Body of pancreas (tissue), 4 donors: ENCODE data around the gene WDFY1. TPM values are rescaled to one million over a fixed set of nuclear protein-coding genes. Genes with fewer than 3 reads are reported as not detected.

Experiments used
- ATAC-seq: fragments of 150-250 bp; one replicate; pipeline ENCODE4 v1.9.1; 2016
- DNase-seq, 4 donors: peaks; one replicate each; pipeline ENCODE4 v3.0.0-alpha.2; 2019
- H3K27ac ChIP-seq, 4 donors: fragments of 200-600 bp; sonication (generic); 1 replicate in 3 of 4; 2 replicates in 1 of 4; pipeline versions ENCODE4 v1.5.1 to v1.6.1; 2016 to 2019; ENCODE audit warnings: mild to moderate bottlenecking in 1 of 4, mixed read lengths in 1 of 4, moderate library complexity in 1 of 4
- H3K27me3 ChIP-seq, 2 donors: fragments of 200-600 bp; sonication (generic); one replicate each; pipeline ENCODE4 v1.6.0; 2016; ENCODE audit warnings: mild to moderate bottlenecking in 1 of 2
- H3K36me3 ChIP-seq, 2 donors: fragments of 200-600 bp; sonication (generic); replicated peaks in 1 of 2; 2 replicates each; pipeline ENCODE4 v1.5.1; 2016; ENCODE audit warnings: low read depth in 2 of 2; ENCODE audit not compliant: insufficient read depth in 1 of 2
- H3K4me1 ChIP-seq: fragments of 200-600 bp; sonication (generic); one replicate; pipeline ENCODE4 v1.6.0; 2016
- H3K4me3 ChIP-seq, 2 donors: fragments of 200-600 bp; sonication (generic); 1 replicate in 1 of 2; 2 replicates in 1 of 2; pipeline ENCODE4 v1.5.1; 2016 to 2019
- H3K9me3 ChIP-seq, 3 donors: fragments of 200-600 bp; sonication (generic); 1 replicate in 2 of 3; 2 replicates in 1 of 3; pipeline ENCODE4 v1.5.1; 2016
- CTCF ChIP-seq, 7 experiments: fragments of 450-650 bp in 4 of 7; fragments of 200-600 bp in 3 of 7; sonication (generic) in 3 of 7; IDR thresholded peaks; one replicate each; pipeline ENCODE4 v1.5.1; 2016 to 2019; ENCODE audit warnings: antibody characterized with exemption in 7 of 7
- POLR2A ChIP-seq, 3 donors: fragments of 450-650 bp; IDR thresholded peaks; one replicate each; pipeline ENCODE4 v1.6.1; 2016; ENCODE audit warnings: antibody characterized with exemption in 3 of 3, mild to moderate bottlenecking in 2 of 3
- WGBS, 2 donors: methylation state at CpG; one replicate each; pipeline ENCODE4 v1.1.5; 2017; 5-methylcytosine and 5-hydroxymethylcytosine counted together
- intact Hi-C: fragments of 100-400 bp; cut with DNase I; formaldehyde crosslinking; loops from one replicate; pipeline ENCODE4 v1.15.1; 2023
- total RNA-seq, 2 donors: library from RNA; depleted of rRNA; stranded (reverse); fragments of >200 nt; gene quantifications; one replicate each; pipeline ENCODE4 v1.1.0, GENCODE V29; 2016

The WDFY1 gene
- total RNA-seq, 2 donors from 2014 or later, result 18.9 to 71.5 TPM

GRCh38 chr2:223901311-223901710 is 43.8 kb downstream of the WDFY1 start:
- Histone ChIP-seq H3K27ac (peak overlapping the region in 3 of 4 donors; percentile 15 to 54 (median 49)), H3K36me3 (peaks cover 0 to 6% of the 10 kb centered on the region in 2 donors), H3K4me1 (no peaks in the 10 kb centered on the region), H3K4me3 (no peak overlapping the region), H3K9me3 (no peaks in the 10 kb centered on the region), H3K27me3 (no peaks in the 10 kb centered on the region)
- TF ChIP-seq POLR2A (IDR thresholded peaks at IDR 0.05), result no peak
- TF ChIP-seq CTCF (IDR thresholded peaks at IDR 0.05), result no peak
- WGBS, 2 donors, result 48 to 49% methylated on average over 5 of the region's 5 CpGs
- ATAC-seq (peak; percentile 60), DNase-seq (no peak)
- intact Hi-C loops, result no loop called here

- Histone ChIP-seq H3K4me3 (no peak overlapping the region), H3K27ac (no peak overlapping the region), H3K4me1 (no peaks in the 10 kb centered on the region), H3K36me3 (peaks cover 0 to 5% of the 10 kb centered on the region in 2 donors), H3K27me3 (no peaks in the 10 kb centered on the region), H3K9me3 (no peaks in the 10 kb centered on the region)
- TF ChIP-seq CTCF (IDR thresholded peaks at IDR 0.05) (no peak), POLR2A (IDR thresholded peaks at IDR 0.05) (no peak)
- intact Hi-C loops, result no loop called here
- WGBS, 2 donors, result 93 to 96% methylated on average over 1 of the region's 1 CpG
- DNase-seq (no peak), ATAC-seq (no peak)
Observed at GRCh38 chr2:223900531-223900930, 44.6 kb downstream of the WDFY1 start.

- Histone ChIP-seq H3K36me3 (peaks cover 0 to 4% of the 10 kb centered on the region in 2 donors), H3K9me3 (no peaks in the 10 kb centered on the region), H3K27me3 (no peaks in the 10 kb centered on the region), H3K27ac (no peak overlapping the region), H3K4me3 (no peak overlapping the region), H3K4me1 (no peaks in the 10 kb centered on the region)
- TF ChIP-seq CTCF (IDR thresholded peaks at IDR 0.05), result no peak
- TF ChIP-seq POLR2A (IDR thresholded peaks at IDR 0.05), result no peak
- ATAC-seq (no peak), DNase-seq (no peak)
- intact Hi-C loops, result no loop called here
- WGBS, 2 donors, result 87 to 94% methylated on average over 6 of the region's 6 CpGs
Observed at GRCh38 chr2:223900066-223900465, 45.1 kb downstream of the WDFY1 start.

GRCh38 chr2:223897669-223898330 is 47.3 kb downstream of the WDFY1 start:
- ATAC-seq (no peak), DNase-seq (no peak)
- TF ChIP-seq CTCF (IDR thresholded peaks at IDR 0.05), result no peak
- no peak for TF ChIP-seq POLR2A (IDR thresholded peaks at IDR 0.05)
- H3K4me1 ChIP-seq, result no peaks in the 10 kb centered on the region
- peaks cover 0 to 11% of the 10 kb centered on the region in 2 donors for H3K36me3 ChIP-seq
- intact Hi-C loops, result no loop called here
- H3K4me3 ChIP-seq, result no peak overlapping the region
- H3K9me3 ChIP-seq, result no peaks in the 10 kb centered on the region
- WGBS, 2 donors, result 79 to 89% methylated on average over 4 to 5 of the region's 5 CpGs
- H3K27me3 ChIP-seq, result no peaks in the 10 kb centered on the region
- no peak overlapping the region for H3K27ac ChIP-seq

GRCh38 chr2:223896833-223897311 is 48.3 kb downstream of the WDFY1 start:
- ATAC-seq, result no peak
- H3K4me3 ChIP-seq, result no peak overlapping the region
- H3K27ac ChIP-seq, result no peak overlapping the region
- no peaks in the 10 kb centered on the region for H3K9me3 ChIP-seq
- TF ChIP-seq CTCF (IDR thresholded peaks at IDR 0.05), result no peak
- no peak for TF ChIP-seq POLR2A (IDR thresholded peaks at IDR 0.05)
- no peaks in the 10 kb centered on the region for H3K4me1 ChIP-seq
- no peak for DNase-seq
- H3K27me3 ChIP-seq, result no peaks in the 10 kb centered on the region
- peaks cover 0 to 13% of the 10 kb centered on the region in 2 donors for H3K36me3 ChIP-seq
- intact Hi-C loops, result no loop called here
- 65 to 70% methylated on average over 4 of the region's 4 CpGs for WGBS, 2 donors
